ENCODE data around the gene TFB2M.

TFB2M gene

DNA sequence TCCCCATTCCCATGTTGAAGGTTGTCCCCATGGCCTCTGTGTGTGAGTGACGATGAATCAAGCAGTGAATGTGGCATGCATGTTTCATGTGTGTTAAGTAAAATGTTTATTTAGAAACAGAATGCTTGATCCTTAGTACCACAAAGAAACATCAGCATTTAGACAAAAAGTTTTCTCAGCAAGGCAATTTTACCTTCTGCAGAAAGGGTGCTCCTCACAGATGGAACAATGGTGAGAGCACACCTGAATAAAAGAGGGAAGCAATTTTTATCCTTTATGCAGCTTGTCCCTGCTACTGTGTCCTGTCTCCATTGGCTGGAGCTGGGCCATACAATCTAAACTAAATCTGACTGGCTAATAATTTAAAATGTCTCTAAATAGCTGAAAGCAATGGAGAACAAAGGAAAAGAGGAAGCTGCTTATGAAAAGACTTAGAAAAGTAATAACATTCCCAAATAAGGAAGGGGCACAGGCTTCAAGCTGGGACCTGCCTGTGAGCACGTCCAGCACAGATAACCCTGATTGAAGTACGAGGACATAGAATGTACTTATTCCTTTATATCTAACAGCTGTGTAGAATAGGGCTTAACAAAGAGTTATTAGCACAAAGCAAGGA lies 50.6 kb downstream of the TFB2M start:
- no peak overlapping the region for H3K27ac Mint-ChIP-seq
- ATAC-seq: no peak

DNA sequence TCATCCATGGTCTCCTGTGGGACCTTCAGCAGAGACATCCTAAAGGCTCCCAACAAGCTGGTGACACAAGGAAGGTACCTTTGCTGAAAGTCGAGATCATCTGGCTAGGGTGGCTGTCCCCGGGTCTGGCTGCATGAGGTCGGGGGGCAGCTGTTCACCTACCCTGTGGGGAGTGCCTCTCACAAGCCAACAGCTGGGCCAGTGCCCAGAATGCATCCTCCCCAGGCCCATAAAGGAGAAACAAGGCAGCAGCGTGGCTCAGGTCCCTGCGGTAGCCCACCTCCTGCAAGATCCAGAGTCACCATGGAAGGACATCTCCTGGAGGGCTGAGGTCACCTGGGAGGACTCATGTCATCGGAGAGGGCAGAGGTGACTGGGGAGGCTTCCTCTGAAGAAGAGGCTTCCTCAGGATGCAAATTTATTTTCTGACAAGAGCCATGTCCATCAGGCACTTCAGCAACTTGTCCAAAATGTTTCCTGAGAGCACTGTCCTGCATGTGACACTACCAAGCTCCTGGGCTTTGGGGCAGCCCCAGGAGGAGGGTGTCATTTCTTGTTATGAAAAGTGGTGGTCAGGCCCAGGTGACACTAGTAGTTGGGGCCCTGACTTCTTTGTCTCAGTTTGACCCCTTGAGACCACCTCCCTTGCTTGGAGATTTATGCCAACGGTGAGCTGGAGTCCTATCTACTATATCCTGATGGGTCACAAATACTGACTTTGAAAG lies 52.3 kb downstream of the TFB2M start:
- Mint-ChIP-seq H3K27me3 (no peaks in the 10 kb centered on the region), H3K9me3 (peaks cover 6 to 44% of the 10 kb centered on the region in 2 donors), H3K4me3 (no peak overlapping the region), H3K4me1 (peaks cover 6% of the 10 kb centered on the region), H3K27ac (no peak overlapping the region)
- no peak for DNase-seq
- ATAC-seq: no peak

More for the DNA sequence above, 50.6 kb downstream of the TFB2M start:
- peaks cover 6% of the 10 kb centered on the region for H3K4me1 Mint-ChIP-seq
- H3K27me3 Mint-ChIP-seq: no peaks in the 10 kb centered on the region
- no peak overlapping the region for H3K4me3 Mint-ChIP-seq
- no peak for DNase-seq
- H3K9me3 Mint-ChIP-seq: peaks cover 6 to 54% of the 10 kb centered on the region in 2 donors

DNA sequence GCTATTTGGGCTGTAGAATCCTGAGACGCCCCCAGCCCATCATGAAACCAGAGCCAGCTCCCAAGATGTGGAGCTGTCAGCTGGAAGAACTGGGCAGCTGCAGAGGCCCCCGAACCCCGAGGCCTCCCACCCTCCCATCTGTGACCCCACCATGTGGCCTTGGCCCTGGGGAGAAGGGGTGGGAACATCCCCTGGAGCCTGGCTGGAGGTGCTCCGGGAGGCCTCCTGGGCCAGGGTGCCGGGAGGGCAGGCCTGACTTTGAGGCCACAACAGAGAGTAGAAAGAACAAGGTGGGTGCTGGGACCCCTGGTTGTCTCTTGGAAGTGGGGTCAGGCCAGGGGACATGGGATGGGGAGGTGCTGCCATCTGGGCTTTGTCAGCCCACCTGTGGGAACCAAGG lies 53.0 kb downstream of the TFB2M start:
- DNase-seq: no peak
- Mint-ChIP-seq H3K27me3 (no peaks in the 10 kb centered on the region), H3K9me3 (peaks cover 6 to 42% of the 10 kb centered on the region in 2 donors), H3K4me3 (no peak overlapping the region), H3K4me1 (peaks cover 8% of the 10 kb centered on the region), H3K27ac (no peak overlapping the region)
- ATAC-seq: no peak

DNA sequence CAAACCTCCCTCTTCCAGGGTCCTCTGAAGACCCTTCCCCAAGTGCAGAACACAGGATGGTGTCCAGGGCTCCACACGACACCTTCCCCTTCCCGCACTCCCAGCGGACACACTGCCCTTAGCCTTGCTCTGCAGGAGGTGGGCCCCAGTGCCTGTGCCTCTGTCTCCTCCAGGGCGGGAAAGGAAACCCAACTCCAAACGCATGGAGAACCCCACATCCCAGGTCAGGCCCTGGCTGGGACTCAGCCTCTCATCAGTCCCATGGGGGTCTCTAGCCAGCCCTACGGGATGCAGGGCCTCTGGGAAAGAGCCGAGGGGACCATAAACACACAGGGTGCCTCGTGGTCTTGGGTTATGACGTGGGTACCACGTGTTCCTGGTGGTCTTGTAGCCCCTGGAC lies 53.4 kb downstream of the TFB2M start:
- no peak overlapping the region for H3K27ac Mint-ChIP-seq
- peaks cover 6 to 39% of the 10 kb centered on the region in 2 donors for H3K9me3 Mint-ChIP-seq
- peaks cover 12% of the 10 kb centered on the region for H3K4me1 Mint-ChIP-seq
- no peaks in the 10 kb centered on the region for H3K27me3 Mint-ChIP-seq
- DNase-seq (no peak), ATAC-seq (no peak)
- no peak overlapping the region for H3K4me3 Mint-ChIP-seq

DNA sequence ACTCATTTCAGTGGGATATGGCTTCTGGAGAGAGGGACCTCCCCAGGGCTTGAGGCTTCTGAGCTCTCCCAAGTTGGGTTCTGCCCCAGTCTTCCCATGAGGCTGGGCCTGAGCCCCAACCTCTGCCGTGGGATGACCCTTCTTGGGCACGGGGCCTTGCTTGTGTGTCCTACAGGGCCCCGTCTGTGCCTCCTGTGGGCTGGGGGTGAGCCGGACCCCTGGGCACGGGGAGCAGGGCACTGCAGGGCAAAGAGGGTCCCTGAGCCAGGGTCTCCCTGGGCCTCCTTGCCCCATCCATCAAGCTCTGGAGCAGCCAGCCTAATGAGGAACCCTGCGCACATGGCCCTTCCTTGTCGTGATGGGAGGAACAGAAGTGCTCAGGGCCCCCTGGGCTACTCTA lies 53.8 kb downstream of the TFB2M start:
- peaks cover 6 to 35% of the 10 kb centered on the region in 2 donors for H3K9me3 Mint-ChIP-seq
- DNase-seq (no peak), ATAC-seq (no peak)
- H3K4me3 Mint-ChIP-seq: no peak overlapping the region
- H3K27me3 Mint-ChIP-seq: no peaks in the 10 kb centered on the region
- no peak overlapping the region for H3K27ac Mint-ChIP-seq
- H3K4me1 Mint-ChIP-seq: peaks cover 14% of the 10 kb centered on the region

DNA sequence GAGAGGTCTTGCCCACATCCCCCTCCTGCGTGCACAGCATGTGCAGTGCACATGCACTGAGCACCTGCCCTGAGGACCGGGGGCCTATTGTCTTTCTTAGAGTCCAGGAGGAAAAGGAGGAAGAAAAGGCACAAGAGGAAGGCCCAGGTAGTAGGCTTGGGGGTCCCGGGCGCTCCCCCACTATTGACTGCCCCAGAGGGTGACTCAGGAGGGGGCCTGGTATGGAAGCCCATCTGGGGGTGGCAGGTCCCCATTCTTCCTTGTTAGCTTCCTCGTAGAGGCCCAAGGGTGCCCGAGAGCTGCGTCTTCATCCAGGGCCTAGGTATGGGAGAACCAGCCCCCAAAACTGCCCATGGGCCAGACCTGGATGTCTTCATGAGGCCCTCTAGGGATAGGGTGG lies 54.9 kb downstream of the TFB2M start:
- ATAC-seq: no peak
- DNase-seq: no peak
- no peak overlapping the region for H3K4me3 Mint-ChIP-seq
- H3K9me3 Mint-ChIP-seq: peaks cover 6 to 28% of the 10 kb centered on the region in 2 donors
- H3K27ac Mint-ChIP-seq: no peak overlapping the region
- no peaks in the 10 kb centered on the region for H3K27me3 Mint-ChIP-seq
- H3K4me1 Mint-ChIP-seq: peaks cover 19% of the 10 kb centered on the region

DNA sequence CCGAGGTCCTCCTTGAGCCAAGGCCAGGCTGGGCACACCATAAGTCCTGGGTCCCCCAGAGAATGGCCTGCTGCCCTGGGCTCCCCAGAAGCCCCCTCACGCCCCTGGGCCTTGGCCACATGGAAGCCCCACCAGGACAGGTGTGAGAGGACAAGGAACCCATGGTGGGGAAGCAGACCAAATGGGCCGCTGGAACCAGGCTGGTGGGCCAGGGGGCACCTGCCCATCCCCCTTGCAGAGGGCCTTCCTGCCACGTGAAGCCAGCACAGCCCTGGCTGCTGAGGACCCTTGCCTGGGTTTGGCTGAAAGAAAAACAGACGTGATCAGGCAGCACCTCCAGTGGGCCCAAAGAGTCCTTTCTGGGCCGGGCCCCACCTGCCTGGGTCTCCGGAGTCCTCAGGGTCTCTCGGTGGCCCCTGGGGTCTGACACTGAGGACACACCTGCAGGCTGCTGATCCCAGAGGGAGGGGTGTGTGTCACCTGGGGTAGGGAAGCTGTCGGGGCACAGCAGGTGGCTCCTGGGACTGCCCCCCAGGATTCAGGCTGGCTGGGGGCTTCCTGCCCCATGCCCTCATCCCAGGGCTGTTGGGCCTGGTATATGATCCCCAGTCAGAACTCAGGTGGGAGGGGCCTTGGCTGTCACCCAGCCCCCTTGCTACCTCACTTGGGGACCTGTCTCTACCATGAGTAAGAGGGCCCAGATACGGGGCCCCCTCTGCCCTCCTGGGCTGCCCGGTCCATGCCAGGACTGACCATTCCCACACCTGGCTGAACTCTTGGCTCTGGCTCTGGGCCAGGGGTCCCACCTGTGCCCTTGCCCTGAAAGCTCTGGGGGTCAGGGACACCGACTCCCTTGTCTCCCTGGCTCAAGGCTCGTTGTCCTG lies 55.7 kb downstream of the TFB2M start:
- Mint-ChIP-seq H3K4me1 (peaks cover 27% of the 10 kb centered on the region), H3K9me3 (peaks cover 6 to 24% of the 10 kb centered on the region in 2 donors), H3K4me3 (no peak overlapping the region), H3K27me3 (no peaks in the 10 kb centered on the region), H3K27ac (no peak overlapping the region)
- DNase-seq: no peak
- ATAC-seq: no peak

DNA sequence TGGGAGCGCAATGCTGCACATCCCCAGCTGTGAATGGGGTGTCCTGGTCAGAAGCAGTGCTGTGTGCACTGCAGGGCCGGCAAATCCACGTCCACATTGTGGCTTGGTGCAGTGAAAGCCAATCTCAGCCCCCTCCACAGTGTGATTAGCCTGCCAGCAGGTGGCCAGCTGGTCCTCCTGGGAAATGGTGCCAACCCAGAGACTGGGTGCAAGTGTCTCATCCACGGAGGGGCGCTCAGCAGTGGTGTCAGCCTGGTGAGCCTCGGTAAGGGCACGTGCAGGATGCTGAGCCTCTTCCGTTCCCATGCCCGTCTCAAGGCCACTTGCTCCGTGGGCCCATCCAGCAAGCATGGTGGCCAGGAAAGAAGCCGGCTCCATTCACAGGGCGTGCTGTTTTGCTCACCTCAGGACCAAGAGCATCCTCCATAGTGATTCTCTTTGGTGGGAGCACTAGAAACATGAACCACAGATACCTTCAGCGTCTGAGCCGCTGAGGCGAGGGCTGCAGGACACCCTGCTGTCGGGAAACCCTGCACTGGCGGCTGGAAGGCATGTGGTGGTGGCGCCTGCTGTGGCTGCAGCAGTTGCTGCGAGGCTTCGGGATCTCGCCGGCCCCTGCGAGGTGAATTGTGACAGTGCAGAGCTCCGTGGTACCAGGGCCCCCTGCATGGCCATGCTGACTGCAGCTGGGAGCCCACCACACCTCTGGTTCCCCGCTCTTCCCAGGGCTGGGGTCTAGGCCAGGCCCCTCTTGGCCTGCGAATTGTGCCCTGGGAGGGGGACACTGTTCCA lies 57.0 kb downstream of the TFB2M start:
- no peak for DNase-seq

DNA sequence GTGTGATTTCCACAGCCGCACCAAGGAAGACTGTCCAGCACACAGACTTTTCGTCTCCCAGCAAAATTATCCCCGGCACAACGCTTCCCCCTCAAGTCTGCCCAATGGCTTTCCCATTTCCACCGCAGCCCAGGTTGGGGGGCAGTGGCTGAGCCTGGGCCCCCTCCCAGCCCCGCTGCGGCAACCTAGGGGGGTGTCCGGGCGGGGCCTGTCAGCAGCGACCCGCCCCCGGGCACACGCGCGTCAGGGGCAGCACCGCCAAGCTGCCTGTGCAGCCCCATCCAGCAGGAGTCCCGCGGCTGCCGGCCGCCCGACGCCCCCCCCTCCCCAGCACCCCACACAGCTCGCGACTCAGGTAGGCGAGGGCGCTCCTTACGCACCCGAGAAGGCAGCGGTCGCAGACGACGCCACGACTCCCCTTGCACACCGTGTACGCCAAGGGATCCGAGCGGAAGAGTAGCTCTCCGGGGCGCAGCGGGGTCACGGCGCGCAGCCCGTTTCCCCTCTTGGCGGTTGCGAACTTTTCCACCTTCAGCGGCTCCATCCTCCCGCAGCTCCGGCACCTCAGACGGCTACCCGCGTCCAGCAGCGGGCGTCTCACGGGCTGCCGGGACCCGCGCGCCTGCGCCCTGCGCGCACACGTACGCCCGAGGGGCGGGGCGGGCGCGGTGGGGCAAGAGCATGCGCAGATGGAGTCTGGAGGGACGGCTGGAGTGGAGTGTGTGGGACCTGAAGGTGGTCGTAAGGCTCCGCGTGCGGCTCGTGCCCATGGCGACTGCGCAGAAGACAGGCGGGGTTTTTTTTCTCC lies 59.2 kb downstream of the TFB2M start, which contains the start of gene SMYD3:
Gene SMYD3 (minus strand): TSS at position 606 of the 808 bp plus-strand sequence.
- H3K4me3 Mint-ChIP-seq: peak within 1 kb of the TSS; percentile 79 to 90
- H3K4me1 Mint-ChIP-seq: peaks cover 31% of the 10 kb centered on the region
- DNase-seq (peak; percentile 77 to 80), ATAC-seq (peak; percentile 89)
- no peaks in the 10 kb centered on the region for H3K9me3 Mint-ChIP-seq
- peak within 1 kb of the TSS; percentile 85 to 94 for H3K27ac Mint-ChIP-seq
- H3K27me3 Mint-ChIP-seq: no peaks in the 10 kb centered on the region

More for the DNA sequence above, 57.0 kb downstream of the TFB2M start:
- Mint-ChIP-seq H3K27ac (no peak overlapping the region), H3K4me3 (no peak overlapping the region), H3K9me3 (peaks cover 0 to 11% of the 10 kb centered on the region in 2 donors), H3K4me1 (peaks cover 27% of the 10 kb centered on the region), H3K27me3 (no peaks in the 10 kb centered on the region)
- no peak for ATAC-seq

DNA sequence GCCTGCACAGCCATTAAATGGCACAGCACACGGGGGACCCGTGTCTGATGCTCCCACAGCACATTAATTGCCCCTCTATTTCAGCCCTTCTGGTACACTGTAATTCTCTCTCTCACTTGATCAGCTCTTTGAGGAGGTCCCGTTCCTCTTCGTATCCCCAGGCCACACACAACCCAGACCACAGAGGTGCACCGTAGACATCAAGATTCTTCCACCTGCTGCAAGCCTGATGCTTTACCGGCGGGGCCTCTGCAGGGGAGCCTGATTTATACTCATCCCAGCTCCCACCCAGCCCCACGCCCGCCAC lies 59.7 kb downstream of the TFB2M start:
- peak overlapping the region; percentile 79 to 90 for H3K4me3 Mint-ChIP-seq
- H3K4me1 Mint-ChIP-seq: peaks cover 31% of the 10 kb centered on the region
- no peaks in the 10 kb centered on the region for H3K9me3 Mint-ChIP-seq
- peak; percentile 7 for ATAC-seq
- peak in 1 of 2 donors; percentile 5 for DNase-seq
- H3K27ac Mint-ChIP-seq: peak overlapping the region in 1 of 2 donors; percentile 80
- no peaks in the 10 kb centered on the region for H3K27me3 Mint-ChIP-seq

DNA sequence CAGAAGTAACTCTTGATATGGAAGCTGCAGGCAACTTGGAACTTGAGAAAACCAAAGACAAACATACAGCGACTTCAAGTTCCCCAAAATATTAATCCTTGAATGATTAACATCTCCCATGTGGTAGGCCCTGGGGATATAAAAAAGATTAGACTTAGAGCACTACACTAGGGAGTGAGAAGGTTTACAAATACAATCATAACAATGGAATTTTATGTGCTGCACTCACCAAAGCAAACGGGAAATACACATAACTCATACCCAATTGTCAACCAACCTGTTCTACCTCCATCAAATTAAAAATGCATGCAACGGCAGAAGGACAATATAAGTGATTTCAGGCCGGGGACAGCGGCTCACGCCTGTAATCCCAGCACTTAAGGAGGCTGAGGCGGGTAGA lies 62.7 kb downstream of the TFB2M start:
- no peak overlapping the region for H3K27ac Mint-ChIP-seq
- no peaks in the 10 kb centered on the region for H3K27me3 Mint-ChIP-seq
- no peak overlapping the region for H3K4me3 Mint-ChIP-seq
- H3K9me3 Mint-ChIP-seq: no peaks in the 10 kb centered on the region
- peaks cover 31% of the 10 kb centered on the region for H3K4me1 Mint-ChIP-seq
- ATAC-seq (no peak), DNase-seq (no peak)

DNA sequence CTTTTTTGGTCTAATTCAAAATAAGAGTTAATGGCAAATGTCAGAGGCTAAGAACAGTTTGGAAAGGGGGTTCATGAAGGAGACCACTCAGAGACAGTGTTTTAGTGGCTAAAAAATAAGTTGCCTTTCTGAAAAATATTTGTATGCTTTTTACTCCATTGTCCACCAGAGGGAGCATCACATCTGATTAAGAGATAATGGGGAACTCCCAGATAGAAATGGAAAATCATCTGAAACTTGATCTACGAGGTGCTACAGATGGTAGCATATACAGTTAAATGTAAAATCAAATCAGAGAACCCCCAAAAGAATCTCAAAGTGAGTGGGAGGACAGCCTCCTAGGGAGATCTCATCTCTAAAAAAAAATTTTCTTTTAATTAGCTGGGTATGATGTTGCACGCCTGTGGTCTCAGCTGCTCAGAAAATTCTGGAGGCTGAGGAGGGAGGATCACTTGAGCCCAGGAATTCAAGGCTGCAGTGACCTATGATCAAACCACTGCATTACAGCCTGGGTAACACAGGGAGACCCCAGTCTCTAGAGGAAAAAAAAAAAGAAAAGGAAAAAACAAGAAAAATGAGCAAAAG lies 68.6 kb downstream of the TFB2M start:
- Mint-ChIP-seq H3K4me3 (no peak overlapping the region), H3K27ac (no peak overlapping the region), H3K4me1 (peaks cover 9% of the 10 kb centered on the region), H3K27me3 (no peaks in the 10 kb centered on the region), H3K9me3 (no peaks in the 10 kb centered on the region)
- DNase-seq: peak in 1 of 2 donors; percentile 19
- ATAC-seq: peak; percentile 77

DNA sequence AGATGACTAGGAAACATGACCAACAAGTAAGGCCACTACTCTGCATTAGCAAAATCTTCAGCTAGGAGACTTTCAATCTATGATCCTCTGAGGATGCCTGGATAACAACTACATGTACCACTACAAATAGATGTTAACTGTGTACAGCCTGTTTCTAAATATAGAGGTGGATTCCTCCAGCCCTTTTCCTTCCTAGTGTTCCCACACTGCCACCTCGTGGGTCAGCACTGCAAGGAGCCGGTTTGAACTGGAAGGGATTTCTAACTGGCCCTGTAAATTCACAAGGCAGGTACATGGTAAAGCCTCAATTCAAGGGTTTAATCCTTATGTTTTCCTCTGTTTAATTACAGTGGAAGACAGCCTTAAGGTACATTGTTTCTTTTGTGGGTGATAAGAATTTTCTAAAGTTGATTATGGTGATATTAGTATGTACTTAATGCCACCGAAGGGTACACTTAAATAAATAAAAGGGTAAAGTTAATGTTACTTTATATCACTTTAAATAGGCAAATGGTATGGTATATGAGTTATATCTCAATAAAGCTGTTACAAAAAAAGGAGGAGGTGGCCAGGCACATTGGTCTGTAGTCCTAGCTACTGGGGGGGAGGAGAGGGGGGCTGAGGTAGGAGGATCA lies 73.3 kb downstream of the TFB2M start:
- Mint-ChIP-seq H3K4me1 (peaks cover 14% of the 10 kb centered on the region), H3K27me3 (no peaks in the 10 kb centered on the region), H3K27ac (no peak overlapping the region), H3K9me3 (no peaks in the 10 kb centered on the region), H3K4me3 (no peak overlapping the region)
- ATAC-seq: peak; percentile 75
- peak; percentile 37 to 49 for DNase-seq

DNA sequence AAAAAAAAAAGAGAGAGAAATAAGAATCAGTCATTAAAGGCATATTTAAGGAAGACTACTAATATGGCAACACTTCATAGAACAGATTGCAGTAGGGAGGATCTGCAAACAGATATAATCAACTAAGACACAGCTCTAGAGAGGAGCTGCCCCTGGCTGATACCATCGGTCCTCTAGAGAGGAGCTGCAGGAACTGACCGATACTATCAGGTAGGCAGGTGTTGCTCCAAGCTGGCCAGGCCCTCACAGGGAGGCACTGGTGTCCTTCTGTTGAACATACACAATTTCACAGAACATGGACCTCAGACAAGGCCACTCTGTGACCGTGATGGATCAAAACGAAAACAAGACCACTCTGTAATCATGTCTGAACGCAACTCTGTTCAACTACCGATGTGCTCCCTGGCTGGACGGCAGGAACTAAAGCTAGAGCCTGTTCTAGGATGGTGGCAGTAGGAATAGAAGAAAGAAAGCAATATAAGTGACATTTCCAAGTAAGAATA lies 74.5 kb downstream of the TFB2M start:
- ATAC-seq (no peak), DNase-seq (no peak)
- Mint-ChIP-seq H3K27ac (peak overlapping the region in 1 of 2 donors; percentile 41), H3K4me3 (no peak overlapping the region), H3K9me3 (no peaks in the 10 kb centered on the region), H3K27me3 (no peaks in the 10 kb centered on the region), H3K4me1 (peaks cover 10% of the 10 kb centered on the region)
